Measurements from ENCODE around the gene SBF2. TPM values are rescaled to one million over a fixed set of nuclear protein-coding genes. Genes with fewer than 3 reads are reported as not detected.

The SBF2 gene
- total RNA-seq, 1 donor from 2014 or later, result 21.1 TPM

- Histone ChIP-seq H3K4me3 (ENCODE audit: low read depth, low read length) (no peak overlapping the region), H3K36me3 (ENCODE audit: control insufficient read depth, insufficient read depth, low read length) (no peaks in the 10 kb centered on the region), H3K27me3 (ENCODE audit: control insufficient read depth, insufficient read depth, low read length) (no peaks in the 10 kb centered on the region)
- TF ChIP-seq CTCF (IDR thresholded peaks at IDR 0.05; ENCODE audit: insufficient read depth, low read length, poor library complexity, severe bottlenecking), result no peak
- DNase-seq (ENCODE audit: low read depth), result no peak
These were observed 497.2 kb downstream of the SBF2 start for GRCh38 chr11:9796854-9797253.

- no peak for DNase-seq (ENCODE audit: low read depth)
- TF ChIP-seq CTCF (IDR thresholded peaks at IDR 0.05; ENCODE audit: insufficient read depth, low read length, poor library complexity, severe bottlenecking), result no peak
- H3K4me3 ChIP-seq (ENCODE audit: low read depth, low read length), result no peak overlapping the region
- no peaks in the 10 kb centered on the region for H3K27me3 ChIP-seq (ENCODE audit: control insufficient read depth, insufficient read depth, low read length)
- no peaks in the 10 kb centered on the region for H3K36me3 ChIP-seq (ENCODE audit: control insufficient read depth, insufficient read depth, low read length)
These were observed 497.8 kb downstream of the SBF2 start for GRCh38 chr11:9796266-9796665.

GRCh38 chr11:9790703-9791102 lies 503.3 kb downstream of the SBF2 start:
- no peak for TF ChIP-seq CTCF (IDR thresholded peaks at IDR 0.05; ENCODE audit: insufficient read depth, low read length, poor library complexity, severe bottlenecking)
- Histone ChIP-seq H3K36me3 (ENCODE audit: control insufficient read depth, insufficient read depth, low read length) (peaks cover 1% of the 10 kb centered on the region), H3K4me3 (ENCODE audit: low read depth, low read length) (no peak overlapping the region), H3K27me3 (ENCODE audit: control insufficient read depth, insufficient read depth, low read length) (no peaks in the 10 kb centered on the region)
- DNase-seq (ENCODE audit: low read depth), result no peak

- no peaks in the 10 kb centered on the region for H3K27me3 ChIP-seq (ENCODE audit: control insufficient read depth, insufficient read depth, low read length)
- DNase-seq (ENCODE audit: low read depth), result no peak
- H3K36me3 ChIP-seq (ENCODE audit: control insufficient read depth, insufficient read depth, low read length), result peaks cover 1% of the 10 kb centered on the region
- H3K4me3 ChIP-seq (ENCODE audit: low read depth, low read length), result no peak overlapping the region
- TF ChIP-seq CTCF (IDR thresholded peaks at IDR 0.05; ENCODE audit: insufficient read depth, low read length, poor library complexity, severe bottlenecking), result no peak
These were observed 504.1 kb downstream of the SBF2 start for GRCh38 chr11:9789910-9790309.

GRCh38 chr11:9787981-9788521 lies 506.0 kb downstream of the SBF2 start:
- Histone ChIP-seq H3K4me3 (ENCODE audit: low read depth, low read length) (no peak overlapping the region), H3K36me3 (ENCODE audit: control insufficient read depth, insufficient read depth, low read length) (peaks cover 1% of the 10 kb centered on the region), H3K27me3 (ENCODE audit: control insufficient read depth, insufficient read depth, low read length) (no peaks in the 10 kb centered on the region)
- DNase-seq (ENCODE audit: low read depth), result peak; percentile 69
- no peak for TF ChIP-seq CTCF (IDR thresholded peaks at IDR 0.05; ENCODE audit: insufficient read depth, low read length, poor library complexity, severe bottlenecking)

GRCh38 chr11:9787260-9787659 lies 506.8 kb downstream of the SBF2 start:
- H3K36me3 ChIP-seq (ENCODE audit: control insufficient read depth, insufficient read depth, low read length), result peaks cover 1% of the 10 kb centered on the region
- no peaks in the 10 kb centered on the region for H3K27me3 ChIP-seq (ENCODE audit: control insufficient read depth, insufficient read depth, low read length)
- H3K4me3 ChIP-seq (ENCODE audit: low read depth, low read length), result no peak overlapping the region
- TF ChIP-seq CTCF (IDR thresholded peaks at IDR 0.05; ENCODE audit: insufficient read depth, low read length, poor library complexity, severe bottlenecking), result no peak
- DNase-seq (ENCODE audit: low read depth), result no peak
